Measurements from ENCODE around the gene SAMD13. TPM values are rescaled to one million over a fixed set of nuclear protein-coding genes. Genes with fewer than 3 reads are reported as not detected.

SAMD13 gene
- total RNA-seq, 6 donors from 2014 or later: 0.71 to 1.9 (median 0.90) TPM; not detected in 2

GRCh38 chr1:84289169-84289785 is 12.2 kb upstream of the SAMD13 start:
- TF ChIP-seq POLR2AphosphoS5 (IDR thresholded peaks at IDR 0.05) (no peak), EP300 (IDR thresholded peaks at IDR 0.05) (no peak), POLR2A (IDR thresholded peaks at IDR 0.05) (no peak), CTCF (IDR thresholded peaks at IDR 0.05) (no peak)
- Histone ChIP-seq H3K36me3 (no peaks in the 10 kb centered on the region), H3K4me3 (no peak overlapping the region), H3K4me1 (no peaks in the 10 kb centered on the region), H3K9me3 (peaks cover 0 to 16% (median 12%) of the 10 kb centered on the region in 4 donors), H3K27ac (no peak overlapping the region), H3K27me3 (no peaks in the 10 kb centered on the region)
- ATAC-seq (ENCODE audit: low FRiP score in 2 of 2): no peak
- DNase-seq: no peak
- 80 to 91% methylated on average over 2 of the region's 2 CpGs for WGBS, 2 donors

- H3K9me3 ChIP-seq: peaks cover 0 to 16% (median 13%) of the 10 kb centered on the region in 4 donors
- TF ChIP-seq EP300 (IDR thresholded peaks at IDR 0.05) (no peak), CTCF (IDR thresholded peaks at IDR 0.05) (no peak), POLR2AphosphoS5 (IDR thresholded peaks at IDR 0.05) (no peak), POLR2A (IDR thresholded peaks at IDR 0.05) (no peak)
- no peaks in the 10 kb centered on the region for H3K36me3 ChIP-seq
- 77 to 90% methylated on average over 5 of the region's 5 CpGs for WGBS, 2 donors
- H3K27me3 ChIP-seq: no peaks in the 10 kb centered on the region
- ATAC-seq (ENCODE audit: low FRiP score in 2 of 2): no peak
- no peak overlapping the region for H3K27ac ChIP-seq
- no peaks in the 10 kb centered on the region for H3K4me1 ChIP-seq
- DNase-seq: no peak
- no peak overlapping the region for H3K4me3 ChIP-seq
Observed at GRCh38 chr1:84291882-84292655, 9.4 kb upstream of the SAMD13 start.

GRCh38 chr1:84293766-84294165 is 7.7 kb upstream of the SAMD13 start:
- Histone ChIP-seq H3K36me3 (no peaks in the 10 kb centered on the region), H3K9me3 (peaks cover 0 to 6% (median 1%) of the 10 kb centered on the region in 4 donors), H3K4me3 (no peak overlapping the region), H3K27ac (no peak overlapping the region), H3K4me1 (peaks cover 0 to 11% (median 2%) of the 10 kb centered on the region in 4 donors), H3K27me3 (no peaks in the 10 kb centered on the region)
- ATAC-seq (ENCODE audit: low FRiP score in 2 of 2) (no peak), DNase-seq (no peak)
- WGBS, 2 donors: 85 to 91% methylated on average over 2 of the region's 2 CpGs
- TF ChIP-seq EP300 (IDR thresholded peaks at IDR 0.05): no peak
- TF ChIP-seq POLR2A (IDR thresholded peaks at IDR 0.05): no peak
- no peak for TF ChIP-seq CTCF (IDR thresholded peaks at IDR 0.05)
- no peak for TF ChIP-seq POLR2AphosphoS5 (IDR thresholded peaks at IDR 0.05)

- TF ChIP-seq POLR2A (IDR thresholded peaks at IDR 0.05): no peak
- TF ChIP-seq CTCF (IDR thresholded peaks at IDR 0.05): no peak
- no peaks in the 10 kb centered on the region for H3K36me3 ChIP-seq
- H3K4me3 ChIP-seq: no peak overlapping the region
- no peak overlapping the region for H3K27ac ChIP-seq
- DNase-seq: no peak
- peaks cover 0 to 20% (median 8%) of the 10 kb centered on the region in 4 donors for H3K4me1 ChIP-seq
- 89 to 91% methylated on average over 3 of the region's 3 CpGs for WGBS, 2 donors
- H3K27me3 ChIP-seq: no peaks in the 10 kb centered on the region
- ATAC-seq (ENCODE audit: low FRiP score in 2 of 2): no peak
- H3K9me3 ChIP-seq: peaks cover 0 to 6% (median 0%) of the 10 kb centered on the region in 4 donors
Observed at GRCh38 chr1:84294751-84295150, 6.8 kb upstream of the SAMD13 start.

All from upper lobe of left lung (tissue), 6 donors.